HG02610 (cell line): ENCODE results near the gene PPT2.
"Not testable (repeated sequence)": the region's sequence is repeated elsewhere in the genome, so short reads cannot be mapped to it uniquely, and the experiment has no call there.

Source experiments
- ATAC-seq: cut with Tn5 transposase; IDR thresholded peaks from one replicate; pipeline ENCODE4 v1.9.1; 2021; ENCODE audit warnings: mild to moderate bottlenecking, moderate library complexity; ENCODE audit not compliant: unreplicated experiment

PPT2 gene

GRCh38 chr6:32188381-32189068, 34.6 kb downstream of the PPT2 start:
- no peak for ATAC-seq

- no peak for ATAC-seq
Measured at GRCh38 chr6:32189069-32189741, 35.3 kb downstream of the PPT2 start.

- ATAC-seq = no peak
Measured at GRCh38 chr6:32189742-32190053, 35.8 kb downstream of the PPT2 start.

- peak; percentile 69 for ATAC-seq
Measured at GRCh38 chr6:32190054-32190851, 36.3 kb downstream of the PPT2 start, which contains the start of gene PBX2. Gene PBX2, minus strand, starts transcription at chr6:32190202. Its CDS starts 287 bp downstream, at chr6:32189915.

GRCh38 chr6:32190911-32191677, 37.2 kb downstream of the PPT2 start:
- ATAC-seq = no peak

GRCh38 chr6:32191696-32192607, 38.0 kb downstream of the PPT2 start:
- ATAC-seq = no peak

GRCh38 chr6:32192608-32193039, 38.7 kb downstream of the PPT2 start, which contains the start of gene GPSM3:
Gene GPSM3, minus strand, starts transcription at chr6:32192643. Its CDS starts 130 bp downstream, at chr6:32192513.
- ATAC-seq = no peak

GRCh38 chr6:32193096-32193495, 39.2 kb downstream of the PPT2 start:
- ATAC-seq = not testable (repeated sequence)

- no peak for ATAC-seq
Measured at GRCh38 chr6:32194388-32194787, 40.4 kb downstream of the PPT2 start.

- ATAC-seq = no peak
Measured at GRCh38 chr6:32194825-32195651, 41.1 kb downstream of the PPT2 start.

GRCh38 chr6:32195652-32195901, 41.6 kb downstream of the PPT2 start:
- ATAC-seq = peak; percentile 74

GRCh38 chr6:32195902-32196681, 42.2 kb downstream of the PPT2 start:
- ATAC-seq = peak; percentile 76

- no peak for ATAC-seq
Measured at GRCh38 chr6:32196682-32197616, 43.0 kb downstream of the PPT2 start.

GRCh38 chr6:32198345-32198696, 44.4 kb downstream of the PPT2 start:
- ATAC-seq = no peak

GRCh38 chr6:32198866-32199265, 44.9 kb downstream of the PPT2 start:
- no peak for ATAC-seq

GRCh38 chr6:32200711-32201475, 47.0 kb downstream of the PPT2 start:
- no peak for ATAC-seq

- ATAC-seq = no peak
Measured at GRCh38 chr6:32202186-32202585, 48.2 kb downstream of the PPT2 start.
